HG03103 (cell line): Measurements from ENCODE around the gene GPRIN1.

Experiments used
- ATAC-seq: cut with Tn5 transposase; IDR thresholded peaks from one replicate; pipeline ENCODE4 v1.9.1; 2021; ENCODE audit warnings: low read depth; ENCODE audit not compliant: unreplicated experiment

Gene GPRIN1

DNA sequence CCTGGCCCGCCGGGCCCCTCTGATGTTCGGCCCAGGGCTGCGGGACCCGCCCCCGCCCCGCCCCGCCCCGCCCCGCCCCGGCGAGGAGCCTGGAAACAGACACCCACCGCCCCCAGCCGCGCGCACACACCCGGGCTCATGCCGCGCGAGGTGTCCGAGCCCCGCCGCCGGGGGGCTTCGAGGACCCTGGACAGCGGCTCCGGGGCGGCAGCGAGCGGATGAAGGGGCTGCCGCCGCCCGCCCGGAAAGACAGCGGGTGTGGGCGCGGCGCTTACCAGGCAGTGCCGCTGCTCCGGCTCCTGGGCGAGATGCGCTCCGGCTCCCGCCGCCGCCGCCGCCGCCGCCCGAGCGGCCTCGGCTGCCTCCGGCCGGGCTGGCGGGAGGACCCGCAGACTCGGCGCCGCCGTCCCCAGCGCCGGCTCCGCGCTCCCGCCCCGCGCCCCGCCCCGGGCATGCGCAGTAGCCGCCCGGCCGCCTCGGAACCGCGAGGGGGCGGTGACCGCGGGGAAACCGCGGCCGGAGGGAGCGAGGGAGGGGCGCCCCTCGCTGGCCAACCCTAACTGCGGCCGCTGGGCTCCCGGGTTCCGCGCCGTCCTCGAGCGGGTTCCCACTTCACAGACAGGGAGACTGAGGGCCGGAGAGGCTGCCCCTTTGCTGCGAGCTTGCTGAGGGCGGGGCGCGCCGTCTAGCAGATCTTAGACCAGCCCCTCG lies at the start of gene GPRIN1:
Gene GPRIN1, minus strand, starts transcription at position 433 of the 711 bp plus-strand sequence. CDS start 10,322 bp downstream, outside the sequence.
- ATAC-seq, result peak; percentile 68

GRCh38 chr5:176659512-176659839 lies 49.5 kb upstream of the GPRIN1 start:
- no peak for ATAC-seq

- ATAC-seq, result no peak
Measured at GRCh38 chr5:176658817-176659511, 49.0 kb upstream of the GPRIN1 start.

DNA sequence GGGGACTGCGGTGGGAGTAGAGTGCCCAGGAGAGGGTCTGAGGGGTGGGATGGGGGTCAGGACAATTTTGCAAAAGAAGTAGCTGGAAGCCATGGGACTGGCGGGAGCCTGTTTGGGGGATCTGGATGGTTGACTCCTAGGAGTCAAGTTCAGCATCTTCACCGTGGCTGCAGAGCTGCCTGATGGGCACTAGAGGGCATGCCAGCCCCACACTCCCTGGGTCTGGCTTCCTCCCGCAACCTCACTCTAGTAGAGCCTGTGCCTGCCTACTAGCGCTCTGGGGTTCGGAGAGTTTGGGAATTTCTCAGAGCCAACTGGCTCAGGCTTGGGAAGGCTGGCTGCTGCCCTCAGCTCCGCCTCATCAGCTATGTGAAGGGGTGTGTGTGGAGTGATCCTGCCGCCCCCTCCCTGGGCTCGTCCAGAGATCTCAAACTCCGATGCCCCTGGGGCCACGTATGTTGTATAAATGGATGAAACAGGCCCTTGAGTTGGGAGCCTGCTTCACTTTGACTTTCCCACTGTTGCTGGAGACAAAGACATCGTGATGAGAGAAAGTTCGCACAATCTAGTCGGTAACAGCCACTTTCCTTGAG lies 48.1 kb upstream of the GPRIN1 start:
- peak; percentile 48 for ATAC-seq

- ATAC-seq, result no peak
Measured at GRCh38 chr5:176656467-176656990, 46.6 kb upstream of the GPRIN1 start.

DNA sequence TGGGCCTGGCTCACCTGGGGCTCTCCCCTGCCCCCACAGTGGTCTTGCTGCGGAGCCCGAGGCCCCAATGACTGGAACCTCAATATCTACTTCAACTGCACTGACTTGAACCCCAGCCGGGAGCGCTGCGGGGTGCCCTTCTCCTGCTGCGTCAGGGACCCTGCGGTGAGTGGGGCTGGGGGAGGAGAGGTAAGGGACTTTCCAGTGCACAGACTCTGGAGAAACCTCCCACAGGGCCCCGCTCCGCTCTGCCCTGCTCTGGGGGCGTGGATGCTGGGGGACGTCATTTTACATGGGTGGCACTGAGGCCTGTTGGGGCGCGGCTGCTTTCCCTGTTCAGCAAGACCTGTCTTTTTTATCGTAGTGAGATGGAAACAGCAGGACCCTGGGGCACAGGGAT lies 44.9 kb upstream of the GPRIN1 start:
- ATAC-seq, result no peak

GRCh38 chr5:176653401-176654385 lies 43.7 kb upstream of the GPRIN1 start:
- no peak for ATAC-seq

DNA sequence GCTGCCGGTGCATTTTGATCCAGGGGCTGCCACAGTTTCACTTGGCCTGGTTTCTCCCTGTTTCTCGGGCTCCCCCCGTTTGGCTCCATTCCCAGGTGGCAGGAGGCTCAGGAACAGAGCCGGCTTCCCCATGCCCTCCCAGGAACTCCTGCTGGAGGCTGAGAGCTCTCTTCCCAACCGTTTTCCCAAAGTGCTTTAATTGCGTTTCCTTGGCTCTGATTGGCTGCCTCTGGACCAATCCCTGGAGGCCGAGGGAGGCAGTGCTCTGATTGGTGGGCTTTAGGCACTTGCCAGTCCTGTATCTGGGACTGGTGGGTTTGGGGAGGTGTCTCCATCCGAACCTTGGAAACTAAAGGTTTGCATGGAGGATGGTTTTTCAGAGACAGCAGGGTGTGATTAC lies 42.2 kb upstream of the GPRIN1 start:
- ATAC-seq, result no peak

GRCh38 chr5:176651472-176651980 lies 41.6 kb upstream of the GPRIN1 start:
- ATAC-seq, result no peak

GRCh38 chr5:176650354-176650884 lies 40.5 kb upstream of the GPRIN1 start:
- no peak for ATAC-seq

GRCh38 chr5:176648474-176649194 lies 38.7 kb upstream of the GPRIN1 start:
- ATAC-seq, result no peak

DNA sequence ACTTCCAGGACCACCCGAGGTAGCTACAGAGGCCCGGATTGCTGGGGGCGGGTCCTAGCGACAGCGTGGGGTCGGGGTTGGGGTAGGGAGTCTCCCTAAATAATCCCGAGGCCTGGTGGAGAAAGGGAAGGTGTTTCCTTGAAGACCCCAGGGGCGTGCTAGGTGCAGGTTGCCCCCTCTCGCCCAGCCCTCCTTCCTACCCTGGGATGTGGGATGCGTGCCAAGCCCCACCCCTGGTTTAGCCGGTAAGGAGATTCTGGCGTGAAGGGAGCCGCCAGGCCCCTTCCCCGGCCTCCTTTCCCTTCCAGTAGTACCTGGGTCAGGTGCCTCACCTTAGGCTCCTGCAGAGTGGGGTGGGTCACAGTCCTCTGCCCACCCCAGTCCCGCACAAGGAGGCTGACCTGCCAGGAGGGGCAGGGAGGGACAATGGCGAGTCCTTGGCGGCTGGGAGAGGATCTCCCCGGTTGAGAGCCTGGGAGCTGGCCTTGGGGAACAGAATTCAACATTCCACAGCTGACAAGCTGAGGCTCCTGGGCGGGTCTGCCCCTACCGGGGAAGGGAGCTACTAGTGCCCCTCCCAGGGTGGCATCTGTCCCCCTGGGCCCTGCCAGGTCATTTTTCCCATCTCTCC lies 38.0 kb upstream of the GPRIN1 start:
- ATAC-seq, result no peak

DNA sequence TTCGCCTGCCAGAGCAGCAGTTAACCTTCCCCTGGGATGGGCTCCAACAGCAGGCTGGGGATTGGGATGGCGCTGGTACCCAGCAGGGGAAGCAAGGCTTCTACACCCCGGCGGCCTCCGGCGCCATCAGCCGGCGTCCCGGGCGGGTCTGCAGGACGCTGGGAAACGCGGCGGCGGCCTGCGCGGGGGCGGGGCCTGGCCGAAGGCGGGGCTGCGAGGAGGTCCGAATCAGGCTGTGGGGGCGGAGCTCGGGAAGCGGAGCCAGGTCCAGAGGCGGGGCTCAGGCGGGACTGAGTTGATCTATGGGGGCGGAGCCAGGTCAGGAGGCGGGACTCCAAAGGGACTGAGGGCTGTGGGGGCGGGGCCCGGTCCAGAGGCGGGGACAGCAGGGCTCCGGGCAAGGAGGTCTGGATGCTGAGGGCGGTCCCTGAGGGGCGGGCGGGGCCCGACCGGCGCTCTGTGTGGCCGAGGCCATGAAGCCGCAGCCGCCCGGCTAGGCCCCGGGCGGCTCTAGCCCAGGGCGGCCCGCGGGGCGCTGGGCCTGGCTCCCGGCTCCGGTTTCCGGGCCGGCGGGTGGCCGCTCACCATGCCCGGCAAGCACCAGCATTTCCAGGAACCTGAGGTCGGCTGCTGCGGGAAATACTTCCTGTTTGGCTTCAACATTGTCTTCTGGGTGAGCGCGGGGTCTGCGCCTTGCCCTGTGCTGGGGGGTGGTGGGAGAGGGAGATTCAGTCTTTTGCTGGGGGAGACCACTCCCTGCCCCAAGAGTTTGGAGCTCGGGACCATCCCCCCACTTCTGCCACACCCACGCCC lies 37.3 kb upstream of the GPRIN1 start, which contains the start of gene TSPAN17:
Gene TSPAN17, plus strand, starts transcription at position 455 of the 813 bp plus-strand sequence. Its CDS starts 132 bp downstream, at position 587.
- ATAC-seq, result peak; percentile 93

DNA sequence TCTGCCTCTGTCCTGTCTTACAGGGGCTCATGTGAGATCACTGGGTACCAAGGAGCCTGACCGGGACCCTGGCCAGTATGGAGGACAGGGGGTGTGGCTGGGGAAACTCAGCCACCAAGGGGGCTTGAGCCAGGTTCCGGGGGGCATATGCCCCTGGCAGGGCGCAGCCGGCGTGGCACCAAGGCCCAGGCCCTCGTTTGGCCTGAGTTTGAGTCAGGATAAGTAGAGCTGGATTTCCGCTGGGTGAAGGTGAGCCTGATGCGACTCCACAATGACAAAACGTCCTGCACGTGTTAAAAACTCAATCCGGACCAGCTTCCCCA lies 36.7 kb upstream of the GPRIN1 start:
- peak; percentile 7 for ATAC-seq

- no peak for ATAC-seq
Measured at GRCh38 chr5:176646049-176646706, 36.2 kb upstream of the GPRIN1 start.

- ATAC-seq, result no peak
Measured at GRCh38 chr5:176644878-176645670, 35.1 kb upstream of the GPRIN1 start.

DNA sequence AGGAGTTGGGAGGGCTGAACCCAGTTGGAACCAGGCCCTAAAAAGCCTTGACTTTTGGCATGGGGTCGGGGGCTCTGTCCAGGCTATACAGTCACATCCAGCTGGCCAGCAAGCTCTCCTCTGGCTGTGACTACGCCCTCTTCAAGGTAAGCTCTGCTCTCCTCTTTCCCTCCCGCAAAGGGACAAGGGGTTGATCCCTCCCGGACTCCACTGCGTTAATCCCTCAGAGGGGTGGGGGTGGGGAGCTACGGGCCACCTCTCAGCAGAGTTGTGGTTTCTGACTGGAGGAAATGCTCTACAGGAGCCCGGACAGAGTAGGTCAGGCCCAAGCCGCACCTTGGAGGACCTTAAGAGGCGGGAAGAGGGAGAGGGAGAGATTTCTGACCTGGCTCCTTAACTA lies 34.3 kb upstream of the GPRIN1 start:
- ATAC-seq, result no peak
